HG03565 (cell line): ENCODE results near the gene KCNJ18.
"Not testable (repeated sequence)": the region's sequence is repeated elsewhere in the genome, so short reads cannot be mapped to it uniquely, and the experiment has no call there.

Experiments used
- ATAC-seq: cut with Tn5 transposase; IDR thresholded peaks from one replicate; pipeline ENCODE4 v1.9.1; 2021; ENCODE audit warnings: mild to moderate bottlenecking, moderate library complexity; ENCODE audit not compliant: unreplicated experiment

The KCNJ18 gene

GRCh38 chr17:21683897-21684296 is 8.4 kb upstream of the KCNJ18 start:
- ATAC-seq: not testable (repeated sequence)

GRCh38 chr17:21684384-21684783 is 7.9 kb upstream of the KCNJ18 start:
- ATAC-seq: not testable (repeated sequence)

- ATAC-seq: not testable (repeated sequence)
These were observed 7.1 kb upstream of the KCNJ18 start for GRCh38 chr17:21685061-21685795.

GRCh38 chr17:21686165-21687015 is 5.9 kb upstream of the KCNJ18 start:
- ATAC-seq: no peak

- ATAC-seq: no peak
These were observed 5.0 kb upstream of the KCNJ18 start for GRCh38 chr17:21687136-21687953.

- no peak for ATAC-seq
These were observed 3.9 kb upstream of the KCNJ18 start for GRCh38 chr17:21688293-21688949.

- ATAC-seq: no peak
These were observed 2.7 kb upstream of the KCNJ18 start for GRCh38 chr17:21689604-21690003.

- not testable (repeated sequence) for ATAC-seq
These were observed 1.5 kb upstream of the KCNJ18 start for GRCh38 chr17:21690811-21691210.

GRCh38 chr17:21691481-21691880 is 842 bp upstream of the KCNJ18 start:
- ATAC-seq: not testable (repeated sequence)

GRCh38 chr17:21692704-21693065 is 362 bp downstream of the KCNJ18 start:
- ATAC-seq: not testable (repeated sequence)

GRCh38 chr17:21693391-21693796 is 1.1 kb downstream of the KCNJ18 start:
- ATAC-seq: not testable (repeated sequence)

GRCh38 chr17:21693937-21694336 is 1.6 kb downstream of the KCNJ18 start:
- not testable (repeated sequence) for ATAC-seq

- ATAC-seq: not testable (repeated sequence)
These were observed 3.9 kb downstream of the KCNJ18 start for GRCh38 chr17:21696227-21696626.

- not testable (repeated sequence) for ATAC-seq
These were observed 4.7 kb downstream of the KCNJ18 start for GRCh38 chr17:21696842-21697507.

- ATAC-seq: not testable (repeated sequence)
These were observed 5.2 kb downstream of the KCNJ18 start for GRCh38 chr17:21697508-21697860.

- not testable (repeated sequence) for ATAC-seq
These were observed 6.2 kb downstream of the KCNJ18 start for GRCh38 chr17:21698437-21699075.

- ATAC-seq: not testable (repeated sequence)
These were observed 6.8 kb downstream of the KCNJ18 start for GRCh38 chr17:21699124-21699523.

- not testable (repeated sequence) for ATAC-seq
These were observed 7.4 kb downstream of the KCNJ18 start for GRCh38 chr17:21699573-21700236.

GRCh38 chr17:21701090-21701489 is 8.8 kb downstream of the KCNJ18 start:
- not testable (repeated sequence) for ATAC-seq
